GM12875 (cell line): ENCODE results near the gene IGSF21.

Experiments
- H3K4me3 ChIP-seq: one replicate; pipeline ENCODE4 v1.5.1; 2011; ENCODE audit warnings: low read depth, low read length, control low read depth
- TF ChIP-seq, protein P1 (sequence below): IDR thresholded peaks from 2 replicates; pipeline ENCODE4 v1.5.1; 2011; ENCODE audit warnings: low read depth, mild to moderate bottlenecking, control low read depth, inconsistent platforms, low read length, moderate library complexity, borderline replicate concordance; ENCODE audit not compliant: insufficient read depth

Gene IGSF21

GRCh38 chr1:18107369-18108298, at the start of gene IGSF21:
Gene IGSF21, plus strand, starts transcription at chr1:18107798. Its CDS starts 331 bp downstream, at chr1:18108129.
- TF ChIP-seq, protein P1, sequence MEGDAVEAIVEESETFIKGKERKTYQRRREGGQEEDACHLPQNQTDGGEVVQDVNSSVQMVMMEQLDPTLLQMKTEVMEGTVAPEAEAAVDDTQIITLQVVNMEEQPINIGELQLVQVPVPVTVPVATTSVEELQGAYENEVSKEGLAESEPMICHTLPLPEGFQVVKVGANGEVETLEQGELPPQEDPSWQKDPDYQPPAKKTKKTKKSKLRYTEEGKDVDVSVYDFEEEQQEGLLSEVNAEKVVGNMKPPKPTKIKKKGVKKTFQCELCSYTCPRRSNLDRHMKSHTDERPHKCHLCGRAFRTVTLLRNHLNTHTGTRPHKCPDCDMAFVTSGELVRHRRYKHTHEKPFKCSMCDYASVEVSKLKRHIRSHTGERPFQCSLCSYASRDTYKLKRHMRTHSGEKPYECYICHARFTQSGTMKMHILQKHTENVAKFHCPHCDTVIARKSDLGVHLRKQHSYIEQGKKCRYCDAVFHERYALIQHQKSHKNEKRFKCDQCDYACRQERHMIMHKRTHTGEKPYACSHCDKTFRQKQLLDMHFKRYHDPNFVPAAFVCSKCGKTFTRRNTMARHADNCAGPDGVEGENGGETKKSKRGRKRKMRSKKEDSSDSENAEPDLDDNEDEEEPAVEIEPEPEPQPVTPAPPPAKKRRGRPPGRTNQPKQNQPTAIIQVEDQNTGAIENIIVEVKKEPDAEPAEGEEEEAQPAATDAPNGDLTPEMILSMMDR: no peak
- H3K4me3 ChIP-seq: no peak within 1 kb of the TSS

DNA sequence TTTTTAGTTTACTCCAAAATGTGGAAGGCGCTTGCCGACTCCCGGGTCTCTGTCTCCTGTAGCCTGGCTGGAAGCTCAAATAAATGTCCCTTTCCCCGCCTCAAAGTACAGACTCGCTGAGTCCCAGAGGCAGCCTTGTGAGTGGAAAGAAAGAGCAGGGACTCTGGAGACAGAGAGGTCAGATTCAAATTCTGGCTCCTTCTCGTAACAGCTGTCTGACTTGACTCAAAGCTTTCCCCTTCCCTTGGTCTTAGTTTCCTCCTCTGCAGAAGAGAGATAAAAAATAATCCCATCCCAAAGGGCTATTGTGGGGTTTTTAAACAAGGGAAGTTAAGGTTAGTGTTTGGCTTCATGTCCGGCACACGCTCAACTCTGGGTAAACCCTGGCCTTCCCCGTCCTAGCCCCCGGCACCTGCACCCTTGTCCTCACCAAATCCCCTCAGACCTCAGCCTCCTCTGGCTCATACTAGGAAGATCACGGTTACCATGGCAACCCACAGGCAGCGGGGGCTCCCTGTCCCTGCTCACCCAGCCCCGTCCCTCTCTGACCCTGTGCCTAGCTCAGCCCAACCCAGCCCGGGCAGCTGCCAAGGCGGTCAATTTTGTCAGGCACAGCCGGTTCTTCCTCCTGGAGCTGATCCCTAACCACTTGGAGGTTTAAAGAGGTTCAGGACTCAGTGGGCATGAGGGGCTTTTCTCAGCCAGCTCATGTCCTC, 49.2 kb upstream of the IGSF21 start:
- TF ChIP-seq, protein P1: no peak
- H3K4me3 ChIP-seq: no peak overlapping the region

DNA sequence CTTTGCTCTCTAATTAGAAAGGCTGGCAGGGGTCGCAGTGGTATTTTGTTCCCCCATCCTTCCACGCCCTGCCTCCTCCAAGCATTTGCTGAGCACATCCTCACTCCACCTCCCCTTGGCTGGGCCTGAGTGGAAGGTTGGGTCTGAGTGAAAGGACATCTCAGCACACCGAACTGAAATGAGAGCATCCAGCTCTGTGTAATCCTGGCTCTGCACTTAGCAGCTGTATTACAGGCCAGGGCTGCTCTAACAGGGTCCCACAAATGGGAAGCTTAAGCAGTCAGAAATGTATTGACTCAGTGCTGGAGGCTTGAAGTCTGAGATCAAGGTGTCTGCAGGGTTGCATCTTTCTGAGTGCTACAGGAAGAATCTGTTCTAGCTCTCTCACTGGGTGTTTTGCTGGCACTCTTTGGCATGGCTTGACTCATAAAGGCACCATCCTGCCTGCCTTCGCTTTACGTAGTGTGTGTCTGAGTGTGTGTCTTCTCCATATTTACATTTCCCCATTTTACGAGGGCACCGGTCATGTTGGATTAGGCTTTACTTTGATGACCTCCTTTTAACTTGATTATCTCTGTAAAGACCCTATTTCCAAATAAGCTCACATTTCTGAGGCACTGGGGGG, 48.5 kb upstream of the IGSF21 start:
- TF ChIP-seq, protein P1: no peak
- H3K4me3 ChIP-seq: no peak overlapping the region

- H3K4me3 ChIP-seq: no peak overlapping the region
- TF ChIP-seq, protein P1: no peak
Observed at GRCh38 chr1:18060366-18060765, 47.2 kb upstream of the IGSF21 start.

- no peak overlapping the region for H3K4me3 ChIP-seq
- TF ChIP-seq, protein P1: no peak
Observed at GRCh38 chr1:18062185-18062584, 45.4 kb upstream of the IGSF21 start.

- TF ChIP-seq, protein P1: no peak
- no peak overlapping the region for H3K4me3 ChIP-seq
Observed at GRCh38 chr1:18064534-18064933, 43.1 kb upstream of the IGSF21 start.
